Mucosa of stomach (tissue), 1 donor: ENCODE results near the gene NCAPD3.
"Not testable (repeated sequence)": the region's sequence is repeated elsewhere in the genome, so short reads cannot be mapped to it uniquely, and the experiment has no call there.

ENCODE experiments used
- H3K27me3 ChIP-seq: one replicate; pipeline ENCODE4 v1.7.0; 2013; ENCODE audit warnings: mild to moderate bottlenecking, low read length; ENCODE audit not compliant: control insufficient read depth, insufficient read depth
- H3K36me3 ChIP-seq: one replicate; pipeline ENCODE4 v1.7.0; 2013; ENCODE audit warnings: low read length; ENCODE audit not compliant: control insufficient read depth, insufficient read depth
- H3K4me1 ChIP-seq: one replicate; pipeline ENCODE4 v1.7.0; 2013; ENCODE audit warnings: mild to moderate bottlenecking, low read length; ENCODE audit not compliant: control insufficient read depth, insufficient read depth
- H3K4me3 ChIP-seq: one replicate; pipeline ENCODE4 v1.7.0; 2013; ENCODE audit warnings: low read length
- H3K9ac ChIP-seq: one replicate; pipeline ENCODE4 v1.7.0; 2013; ENCODE audit warnings: mild to moderate bottlenecking, low read length, moderate library complexity
- H3K9me3 ChIP-seq: one replicate; pipeline ENCODE4 v1.7.0; 2013; ENCODE audit warnings: mild to moderate bottlenecking, low read length, moderate library complexity; ENCODE audit not compliant: control insufficient read depth
- donor health status: Pancreatic carcinoma.

The NCAPD3 gene

GRCh38 chr11:134215836-134216235 lies 7.9 kb downstream of the NCAPD3 start:
- Histone ChIP-seq H3K27me3 (no peaks in the 10 kb centered on the region), H3K4me1 (no peaks in the 10 kb centered on the region), H3K36me3 (no peaks in the 10 kb centered on the region), H3K4me3 (no peak overlapping the region), H3K9ac (no peak overlapping the region), H3K9me3 (no peaks in the 10 kb centered on the region)

DNA sequence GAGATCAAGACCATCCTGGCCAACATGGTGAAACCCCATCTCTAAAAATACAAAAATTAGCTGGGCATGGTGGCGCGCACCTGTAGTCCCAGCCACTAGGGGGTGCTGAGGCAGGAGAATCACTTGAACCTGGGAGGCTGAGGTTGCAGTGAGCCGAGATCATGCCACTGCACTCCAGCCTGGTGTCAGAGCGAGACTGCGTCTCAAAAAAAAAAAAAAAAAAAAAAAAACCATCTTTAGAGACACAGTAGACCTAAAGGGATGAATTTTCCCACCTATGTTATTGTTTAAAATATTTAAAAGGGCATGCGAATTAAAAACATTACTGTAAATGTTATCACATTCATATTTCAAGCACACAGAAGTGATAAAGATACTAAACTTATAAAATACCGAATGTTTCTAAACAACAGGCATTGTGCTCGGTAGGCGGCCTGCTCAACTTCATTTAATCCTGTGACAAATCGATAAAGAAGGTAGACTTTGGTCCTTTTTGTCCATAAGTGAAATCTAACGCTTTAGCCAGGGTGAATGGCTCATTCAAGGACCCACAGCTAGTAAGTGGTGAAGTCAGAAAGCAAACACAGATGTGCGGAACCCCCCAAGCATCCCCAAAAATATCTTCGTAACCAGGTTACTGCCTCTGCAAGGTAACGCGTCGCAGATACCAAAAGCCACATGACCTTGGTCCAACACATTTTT lies 16.1 kb downstream of the NCAPD3 start:
- Histone ChIP-seq H3K27me3 (no peaks in the 10 kb centered on the region), H3K36me3 (no peaks in the 10 kb centered on the region), H3K4me3 (no peak overlapping the region), H3K4me1 (no peaks in the 10 kb centered on the region), H3K9me3 (no peaks in the 10 kb centered on the region), H3K9ac (no peak overlapping the region)

- H3K9ac ChIP-seq: no peak overlapping the region
- no peaks in the 10 kb centered on the region for H3K27me3 ChIP-seq
- no peaks in the 10 kb centered on the region for H3K9me3 ChIP-seq
- H3K4me1 ChIP-seq: no peaks in the 10 kb centered on the region
- no peak overlapping the region for H3K4me3 ChIP-seq
- no peaks in the 10 kb centered on the region for H3K36me3 ChIP-seq
These were observed 17.6 kb downstream of the NCAPD3 start for GRCh38 chr11:134206185-134206584.

DNA sequence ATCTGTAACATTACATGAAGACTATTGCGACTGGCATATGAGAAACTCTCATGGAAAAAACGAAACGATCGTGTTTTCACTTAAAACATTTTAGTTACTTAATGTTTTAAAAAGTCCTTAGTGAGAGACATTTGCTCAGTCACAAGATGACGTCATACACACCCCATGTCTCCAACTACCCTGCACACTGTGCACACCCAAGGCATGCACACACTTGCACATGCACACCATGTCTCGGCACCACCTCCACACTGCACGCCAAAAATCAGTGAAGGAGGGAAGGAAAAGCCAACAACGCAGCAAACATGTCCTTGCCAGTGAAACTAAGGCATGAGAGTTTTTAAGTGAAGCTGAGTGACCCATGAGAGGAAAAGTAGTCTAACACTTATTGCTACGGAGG lies 18.0 kb downstream of the NCAPD3 start:
- Histone ChIP-seq H3K9ac (no peak overlapping the region), H3K9me3 (no peaks in the 10 kb centered on the region), H3K4me3 (no peak overlapping the region), H3K4me1 (no peaks in the 10 kb centered on the region), H3K27me3 (no peaks in the 10 kb centered on the region), H3K36me3 (no peaks in the 10 kb centered on the region)

- H3K4me3 ChIP-seq: no peak overlapping the region
- H3K9ac ChIP-seq: no peak overlapping the region
- H3K36me3 ChIP-seq: no peaks in the 10 kb centered on the region
- H3K4me1 ChIP-seq: no peaks in the 10 kb centered on the region
- H3K9me3 ChIP-seq: no peaks in the 10 kb centered on the region
- no peaks in the 10 kb centered on the region for H3K27me3 ChIP-seq
These were observed 21.1 kb downstream of the NCAPD3 start for GRCh38 chr11:134202661-134203060.

DNA sequence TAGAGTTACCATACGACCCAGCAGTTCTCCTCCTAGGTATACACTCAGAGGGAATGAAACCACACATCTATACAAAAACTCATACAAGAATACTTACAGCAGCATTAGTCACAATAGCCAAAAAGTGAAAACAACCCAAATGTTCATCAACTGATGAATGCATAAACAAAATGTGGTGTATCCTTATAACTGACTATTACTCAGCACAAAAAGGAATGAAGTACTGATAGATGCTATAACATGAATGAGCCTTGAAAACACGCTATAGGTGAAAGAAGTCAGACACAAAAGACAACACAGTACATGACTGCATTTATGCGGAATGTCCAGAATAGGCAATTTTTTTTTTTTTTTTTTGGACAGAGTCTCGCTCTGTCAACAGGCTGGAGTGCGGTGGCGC lies 23.1 kb downstream of the NCAPD3 start:
- H3K36me3 ChIP-seq: no peaks in the 10 kb centered on the region
- H3K9ac ChIP-seq: no peak overlapping the region
- H3K4me1 ChIP-seq: no peaks in the 10 kb centered on the region
- no peaks in the 10 kb centered on the region for H3K9me3 ChIP-seq
- H3K4me3 ChIP-seq: no peak overlapping the region
- no peaks in the 10 kb centered on the region for H3K27me3 ChIP-seq

- no peaks in the 10 kb centered on the region for H3K36me3 ChIP-seq
- no peaks in the 10 kb centered on the region for H3K27me3 ChIP-seq
- no peak overlapping the region for H3K9ac ChIP-seq
- H3K4me3 ChIP-seq: no peak overlapping the region
- H3K9me3 ChIP-seq: no peaks in the 10 kb centered on the region
- H3K4me1 ChIP-seq: no peaks in the 10 kb centered on the region
These were observed 24.2 kb downstream of the NCAPD3 start for GRCh38 chr11:134199531-134199930.

DNA sequence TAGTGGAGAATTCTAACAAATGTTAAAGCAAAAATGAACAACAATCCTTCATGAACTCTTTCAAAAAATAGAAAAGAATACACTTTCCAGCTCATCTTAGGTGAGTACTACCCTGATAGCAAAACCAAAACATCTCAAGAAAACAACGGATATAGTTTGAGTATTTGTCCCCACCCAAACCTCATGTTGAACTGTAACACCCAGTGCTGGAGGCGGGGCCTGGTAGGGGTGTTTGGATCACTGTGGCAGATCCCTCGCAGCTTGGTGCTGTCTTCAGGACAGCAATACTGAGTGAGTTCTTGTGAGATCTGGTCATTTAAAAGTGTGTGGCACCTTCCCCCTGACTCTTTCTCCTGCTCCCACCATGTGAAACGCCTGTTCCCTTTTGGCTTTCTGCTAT lies 27.0 kb downstream of the NCAPD3 start:
- Histone ChIP-seq H3K9ac (no peak overlapping the region), H3K36me3 (no peaks in the 10 kb centered on the region), H3K4me1 (no peaks in the 10 kb centered on the region), H3K4me3 (no peak overlapping the region), H3K9me3 (no peaks in the 10 kb centered on the region), H3K27me3 (no peaks in the 10 kb centered on the region)

DNA sequence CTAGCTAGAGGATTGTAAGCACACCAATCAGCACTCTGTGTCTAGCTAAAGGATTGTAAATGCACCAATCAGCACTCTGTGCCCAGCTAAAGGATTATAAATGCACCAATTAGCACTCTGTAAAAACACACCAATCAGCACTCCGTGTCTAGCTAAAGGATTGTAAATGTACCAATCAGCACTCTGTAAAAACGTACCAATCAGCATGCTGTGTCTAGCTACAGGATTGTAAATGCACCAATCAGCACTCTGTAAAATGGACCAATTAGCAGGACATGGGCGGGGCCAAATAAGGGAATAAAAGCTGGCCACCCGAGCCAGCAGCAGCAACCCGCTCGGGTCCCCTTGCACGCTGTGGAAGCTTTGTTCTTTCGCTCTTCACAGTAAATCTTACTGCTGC lies 35.7 kb downstream of the NCAPD3 start:
- not testable (repeated sequence) for H3K27me3 ChIP-seq, H3K4me3 ChIP-seq, H3K9ac ChIP-seq, H3K36me3 ChIP-seq, H3K4me1 ChIP-seq, H3K9me3 ChIP-seq

DNA sequence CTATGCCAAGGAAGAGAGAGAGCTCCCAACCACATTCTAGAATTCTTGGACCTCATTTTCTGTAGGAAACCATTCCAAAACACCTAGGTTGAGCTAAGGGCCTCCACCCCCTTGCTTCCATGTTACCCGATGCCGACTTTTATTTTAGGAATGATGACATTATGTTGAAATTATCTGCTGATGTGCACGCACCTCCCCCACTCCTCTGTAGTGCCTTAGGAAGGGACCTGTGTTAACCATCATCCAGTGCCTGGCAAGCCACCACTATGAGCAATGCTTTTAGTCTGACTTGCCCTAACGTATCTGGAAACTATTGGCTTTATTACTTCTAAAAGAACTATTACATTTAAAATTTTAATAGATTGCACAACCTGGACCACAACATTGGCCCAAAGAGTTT lies 42.1 kb downstream of the NCAPD3 start:
- H3K9ac ChIP-seq: no peak overlapping the region
- peaks cover 11% of the 10 kb centered on the region for H3K36me3 ChIP-seq
- no peaks in the 10 kb centered on the region for H3K9me3 ChIP-seq
- no peaks in the 10 kb centered on the region for H3K4me1 ChIP-seq
- H3K27me3 ChIP-seq: no peaks in the 10 kb centered on the region
- no peak overlapping the region for H3K4me3 ChIP-seq

DNA sequence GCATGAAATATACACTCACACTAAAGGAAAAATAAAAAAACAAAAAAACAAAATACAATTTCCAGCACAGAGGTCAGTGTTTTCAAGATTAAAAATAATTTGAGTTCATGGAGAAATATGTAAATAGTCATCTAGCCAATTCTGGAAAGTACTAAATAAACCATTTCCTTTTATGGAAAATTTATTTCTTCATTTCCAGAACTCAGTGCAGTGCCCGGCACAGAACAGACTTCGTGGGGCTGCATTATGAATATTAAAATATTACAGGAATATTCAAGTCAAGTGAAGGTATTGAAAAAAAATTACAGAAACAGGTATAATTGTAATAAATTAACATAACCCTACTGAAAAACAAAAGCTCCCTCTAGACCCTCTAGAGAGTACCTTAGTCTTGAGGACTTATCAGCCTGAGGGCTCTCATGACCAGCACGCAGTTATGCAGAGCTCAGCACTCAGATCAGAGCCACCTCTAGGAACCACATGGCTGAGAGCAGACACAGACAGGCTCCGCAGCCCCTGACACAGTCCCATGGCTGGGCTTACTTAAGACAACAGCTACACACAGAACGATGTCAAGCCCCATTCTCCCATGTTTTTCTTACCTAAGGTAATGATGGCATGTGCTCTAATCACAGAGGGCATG lies 45.6 kb downstream of the NCAPD3 start:
- peaks cover 4% of the 10 kb centered on the region for H3K36me3 ChIP-seq
- no peak overlapping the region for H3K9ac ChIP-seq
- no peaks in the 10 kb centered on the region for H3K27me3 ChIP-seq
- no peaks in the 10 kb centered on the region for H3K4me1 ChIP-seq
- no peak overlapping the region for H3K4me3 ChIP-seq
- H3K9me3 ChIP-seq: no peaks in the 10 kb centered on the region

DNA sequence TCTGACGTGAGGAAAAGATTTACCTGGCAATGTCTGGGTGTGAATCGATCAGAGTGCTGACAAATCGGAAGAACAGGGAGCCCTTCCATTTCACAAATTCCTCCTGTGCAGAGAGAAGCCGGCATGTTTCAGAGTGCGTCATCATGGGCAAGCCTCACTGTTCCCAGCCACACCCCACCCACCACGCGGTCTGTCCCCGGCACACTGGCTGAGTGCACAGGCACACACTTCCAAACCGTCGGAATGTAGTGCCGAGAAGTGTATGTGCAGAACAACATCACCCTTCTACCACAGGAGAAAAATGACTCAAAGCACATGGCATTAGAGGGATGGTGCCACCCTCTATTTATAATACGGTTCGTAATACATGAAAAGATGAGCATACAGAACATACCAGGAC lies 47.5 kb downstream of the NCAPD3 start:
- Histone ChIP-seq H3K4me1 (no peaks in the 10 kb centered on the region), H3K4me3 (no peak overlapping the region), H3K36me3 (peaks cover 4% of the 10 kb centered on the region), H3K9ac (no peak overlapping the region), H3K9me3 (no peaks in the 10 kb centered on the region), H3K27me3 (no peaks in the 10 kb centered on the region)
